ENCODE measurements around the gene AIPL1.

Gene AIPL1

DNA sequence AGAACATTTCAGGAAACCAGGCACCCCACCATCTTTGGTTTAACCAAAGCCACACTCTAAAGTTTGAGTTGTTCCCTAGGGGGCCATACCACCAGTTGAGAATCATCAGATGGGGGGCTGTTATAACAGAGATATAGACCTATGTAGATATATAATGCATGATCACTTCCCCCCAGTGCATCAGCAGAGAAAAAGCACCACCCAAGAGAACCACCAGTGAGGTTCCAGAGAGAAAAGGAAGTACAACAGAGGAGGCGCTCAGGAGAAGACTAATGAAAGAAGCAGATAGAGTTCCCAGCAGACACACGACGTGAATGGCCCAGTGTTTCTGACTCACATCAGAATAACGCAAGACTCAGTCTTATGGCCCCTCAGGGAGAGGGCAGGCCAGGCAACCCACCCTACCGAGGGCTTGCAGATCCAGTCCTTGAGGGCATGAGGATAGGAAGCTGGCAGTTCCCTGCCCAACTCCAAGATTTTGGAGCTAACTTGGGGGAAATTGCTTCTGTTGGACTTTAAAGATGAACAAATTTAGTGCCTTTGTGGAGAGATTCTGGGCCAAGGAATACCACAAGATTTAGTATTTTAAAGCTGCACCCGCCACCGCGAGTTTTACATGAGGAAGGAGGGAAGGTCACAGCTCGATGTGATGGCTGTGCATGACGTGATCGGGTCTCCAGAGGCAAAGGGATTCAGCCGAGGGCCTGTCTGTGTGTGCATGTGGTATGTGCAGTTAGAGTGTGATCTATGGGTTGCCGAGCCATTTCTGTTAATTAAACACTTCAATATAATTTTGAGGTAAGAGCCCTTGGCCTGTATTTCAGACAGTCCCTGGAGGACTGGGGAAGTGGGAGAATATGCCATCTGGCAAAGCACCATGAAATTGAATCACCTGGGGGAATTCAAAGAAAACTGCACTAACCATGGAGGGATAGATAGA lies 53.1 kb downstream of the AIPL1 start:
- Histone ChIP-seq H3K27ac (no peak overlapping the region), H3K4me3 (no peak overlapping the region)

DNA sequence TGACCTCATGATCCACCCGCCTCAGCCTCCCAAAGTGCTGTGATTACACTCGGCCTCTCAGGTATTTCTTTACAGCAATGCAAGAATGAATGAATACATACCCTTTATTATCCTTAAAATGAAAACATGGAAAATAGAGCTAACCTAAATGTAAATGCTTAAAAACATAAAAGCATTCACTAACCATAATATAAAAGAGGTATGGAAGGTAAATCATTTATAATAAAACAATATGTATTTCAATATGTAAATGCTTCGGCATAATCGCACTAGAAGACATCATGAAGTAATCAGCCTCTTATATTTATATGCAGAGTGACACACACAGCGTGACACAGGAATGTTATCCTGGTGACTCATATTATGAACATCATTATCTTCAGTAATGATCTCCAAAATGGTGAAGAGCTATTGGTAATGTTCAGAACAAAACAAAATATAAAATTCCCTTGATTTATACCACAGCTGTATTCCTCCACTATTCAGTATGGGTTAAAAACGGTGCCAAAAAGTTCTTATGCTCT lies 53.9 kb downstream of the AIPL1 start:
- Histone ChIP-seq H3K4me3 (no peak overlapping the region), H3K27ac (no peak overlapping the region)

DNA sequence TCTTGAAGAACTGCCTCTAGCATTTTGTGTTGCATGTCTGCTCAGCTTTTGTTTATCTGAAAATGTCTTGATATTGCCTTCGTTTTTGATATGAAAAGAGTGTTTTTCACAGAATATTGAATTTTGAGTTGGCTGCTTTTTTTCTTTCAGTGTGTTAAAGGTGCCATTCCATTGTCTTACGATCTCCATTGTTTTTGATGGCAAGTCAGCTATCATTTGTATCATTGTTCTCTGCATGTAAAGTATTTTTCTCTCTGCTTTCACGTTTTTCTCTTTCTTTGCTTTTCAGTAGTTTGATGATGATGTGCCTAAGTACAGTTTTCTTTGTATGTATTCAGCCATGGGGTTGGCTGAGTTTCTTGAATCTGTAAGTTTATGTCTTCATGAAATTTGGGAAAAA lies 57.0 kb downstream of the AIPL1 start:
- Histone ChIP-seq H3K27ac (no peak overlapping the region), H3K4me3 (no peak overlapping the region)

DNA sequence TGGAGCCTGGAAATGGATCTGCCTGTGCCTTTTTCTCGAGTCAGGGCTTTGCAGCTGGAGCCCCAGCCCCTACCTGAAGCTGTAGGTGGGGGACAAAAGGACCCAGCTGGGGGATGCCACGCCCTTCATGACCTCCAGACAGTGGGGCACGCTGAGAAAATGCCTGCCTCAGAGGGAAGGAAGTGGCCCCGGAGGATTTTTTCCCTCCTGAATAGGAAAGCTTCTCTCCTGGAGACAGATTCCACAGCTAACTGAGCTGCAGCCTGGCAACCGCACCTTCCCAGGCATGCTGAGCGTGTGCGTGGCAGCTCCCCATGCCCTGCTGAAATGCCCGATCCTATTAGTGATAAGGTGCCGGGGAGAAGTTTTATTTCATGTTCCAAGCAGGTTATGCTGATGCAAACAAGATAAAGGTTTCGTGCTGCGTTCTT lies 58.0 kb downstream of the AIPL1 start:
- no peak overlapping the region for H3K27ac ChIP-seq
- H3K4me3 ChIP-seq = no peak overlapping the region

DNA sequence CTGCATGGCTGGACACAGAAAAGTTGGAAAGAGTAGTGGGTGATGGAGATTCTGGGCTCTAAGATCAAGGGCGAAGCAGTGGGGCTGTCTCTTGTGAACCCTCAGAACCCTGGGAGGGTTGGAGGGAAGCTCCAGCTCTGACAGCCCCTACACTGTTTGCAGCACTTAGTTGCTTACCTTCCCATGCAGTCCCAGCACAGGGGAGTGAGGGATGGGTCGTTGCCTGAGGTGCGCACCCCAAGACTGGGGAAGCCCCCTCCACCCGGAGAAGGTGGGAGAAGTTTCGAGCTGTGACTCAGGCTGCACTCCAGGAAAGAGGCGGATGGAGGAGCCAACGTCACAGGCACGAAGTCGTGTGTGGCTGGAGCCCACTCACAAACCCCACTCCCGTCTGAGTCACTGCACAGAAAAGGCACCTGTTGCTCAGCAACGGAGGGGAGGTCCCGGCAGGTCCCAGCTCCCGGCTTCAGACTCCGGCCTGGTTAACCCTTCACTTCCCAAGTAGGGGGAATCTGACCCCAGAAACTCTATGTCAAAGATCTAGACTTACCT lies 60.1 kb downstream of the AIPL1 start:
- Histone ChIP-seq H3K4me3 (no peak overlapping the region), H3K27ac (no peak overlapping the region)

DNA sequence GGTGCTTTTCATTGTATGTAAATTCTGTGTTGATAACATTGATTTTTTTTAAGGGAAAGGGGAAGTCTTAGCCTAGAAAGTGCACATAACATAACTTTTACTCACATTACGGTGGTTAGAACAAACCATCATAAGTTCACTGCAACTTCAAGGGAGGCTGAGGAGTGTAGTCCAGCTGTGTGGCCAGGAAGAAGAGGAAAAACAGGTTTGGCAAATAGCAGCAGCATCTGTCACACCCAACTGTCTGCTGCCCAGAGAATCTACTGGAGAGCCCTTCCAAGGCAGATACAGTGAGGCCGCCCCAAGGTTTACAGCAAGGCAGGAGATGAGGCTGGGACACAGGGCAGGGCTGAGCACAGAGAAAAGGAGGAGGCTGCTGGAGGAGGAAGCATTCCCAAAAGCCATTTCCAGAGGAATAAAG lies 60.6 kb downstream of the AIPL1 start:
- Histone ChIP-seq H3K27ac (no peak overlapping the region), H3K4me3 (no peak overlapping the region)
